ENCODE data around the gene KDELR3. TPM values are rescaled to one million over a fixed set of nuclear protein-coding genes. Genes with fewer than 3 reads are reported as not detected.

The KDELR3 gene
- total RNA-seq, 1 donor from 2014 or later, result 10.6 TPM

GRCh38 chr22:38451864-38452263 is 16.0 kb upstream of the KDELR3 start:
- TF ChIP-seq CTCF (conservative IDR thresholded peaks at IDR 0.05), result no peak
- Mint-ChIP-seq H3K27me3 (peaks cover 54% of the 10 kb centered on the region), H3K27ac (no peak overlapping the region), H3K9me3 (no peaks in the 10 kb centered on the region), H3K4me3 (no peak overlapping the region), H3K36me3 (no peaks in the 10 kb centered on the region), H3K4me1 (ENCODE audit: unreplicated experiment) (peaks cover 9% of the 10 kb centered on the region)
- DNase-seq (ENCODE audit: extremely low spot score, unreplicated experiment), result no peak

- Mint-ChIP-seq H3K4me1 (ENCODE audit: unreplicated experiment) (peaks cover 16% of the 10 kb centered on the region), H3K4me3 (peak overlapping the region; percentile 83), H3K27me3 (peaks cover 61% of the 10 kb centered on the region), H3K9me3 (no peaks in the 10 kb centered on the region), H3K36me3 (no peaks in the 10 kb centered on the region), H3K27ac (peak overlapping the region; percentile 65)
- no peak for TF ChIP-seq CTCF (conservative IDR thresholded peaks at IDR 0.05)
- no peak for DNase-seq (ENCODE audit: extremely low spot score, unreplicated experiment)
These were observed 15.4 kb upstream of the KDELR3 start for GRCh38 chr22:38452373-38453065.

GRCh38 chr22:38453066-38453672 is 14.7 kb upstream of the KDELR3 start:
- peak overlapping the region; percentile 65 for H3K27ac Mint-ChIP-seq
- peaks cover 63% of the 10 kb centered on the region for H3K27me3 Mint-ChIP-seq
- H3K9me3 Mint-ChIP-seq, result no peaks in the 10 kb centered on the region
- H3K4me1 Mint-ChIP-seq (ENCODE audit: unreplicated experiment), result peaks cover 18% of the 10 kb centered on the region
- DNase-seq (ENCODE audit: extremely low spot score, unreplicated experiment), result no peak
- no peak for TF ChIP-seq CTCF (conservative IDR thresholded peaks at IDR 0.05)
- peak overlapping the region; percentile 83 for H3K4me3 Mint-ChIP-seq
- no peaks in the 10 kb centered on the region for H3K36me3 Mint-ChIP-seq

GRCh38 chr22:38453996-38454352 is 13.9 kb upstream of the KDELR3 start:
- H3K27ac Mint-ChIP-seq, result no peak overlapping the region

GRCh38 chr22:38454353-38455075 is 13.4 kb upstream of the KDELR3 start:
- Mint-ChIP-seq H3K27ac (no peak overlapping the region), H3K4me1 (ENCODE audit: unreplicated experiment) (peaks cover 23% of the 10 kb centered on the region)

More at GRCh38 chr22:38453996-38454352, 13.9 kb upstream of the KDELR3 start:
- no peak for DNase-seq (ENCODE audit: extremely low spot score, unreplicated experiment)
- Mint-ChIP-seq H3K9me3 (no peaks in the 10 kb centered on the region), H3K27me3 (peaks cover 64% of the 10 kb centered on the region), H3K4me1 (ENCODE audit: unreplicated experiment) (peaks cover 19% of the 10 kb centered on the region), H3K4me3 (peak overlapping the region; percentile 83), H3K36me3 (no peaks in the 10 kb centered on the region)
- no peak for TF ChIP-seq CTCF (conservative IDR thresholded peaks at IDR 0.05)

More at GRCh38 chr22:38454353-38455075, 13.4 kb upstream of the KDELR3 start:
- DNase-seq (ENCODE audit: extremely low spot score, unreplicated experiment), result no peak
- Mint-ChIP-seq H3K9me3 (no peaks in the 10 kb centered on the region), H3K27me3 (peaks cover 69% of the 10 kb centered on the region), H3K36me3 (no peaks in the 10 kb centered on the region), H3K4me3 (peak overlapping the region; percentile 83)
- no peak for TF ChIP-seq CTCF (conservative IDR thresholded peaks at IDR 0.05)

All from type B pancreatic cell (in vitro differentiated cells).